HG02798 (cell line): ENCODE data around the gene ANKH.
A peak's percentile ranks its signal among the peaks of the same experiment; 100 is the strongest.

Source experiments
- ATAC-seq: cut with Tn5 transposase; IDR thresholded peaks from one replicate; pipeline ENCODE4 v1.9.1; 2021; ENCODE audit warnings: mild to moderate bottlenecking; ENCODE audit not compliant: unreplicated experiment, poor library complexity

Gene ANKH

DNA sequence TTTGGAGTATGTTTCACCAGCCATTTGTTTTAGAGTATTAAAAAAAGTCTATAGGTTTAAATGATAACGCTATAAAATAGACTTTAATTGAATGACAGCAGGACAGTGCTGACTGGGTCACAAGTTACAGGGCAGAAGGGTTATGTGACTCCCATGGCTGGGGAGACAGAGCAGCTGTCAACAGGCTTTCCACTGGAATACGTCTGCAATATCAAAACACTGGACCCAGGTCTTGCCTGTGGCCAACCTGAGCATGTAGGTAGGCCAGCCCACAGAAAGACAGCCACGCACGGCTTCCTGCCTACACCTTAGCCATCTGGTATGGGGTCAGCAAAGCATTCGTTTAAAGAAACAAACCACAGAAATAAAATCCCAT is 126.4 kb downstream of the ANKH start:
- no peak for ATAC-seq

DNA sequence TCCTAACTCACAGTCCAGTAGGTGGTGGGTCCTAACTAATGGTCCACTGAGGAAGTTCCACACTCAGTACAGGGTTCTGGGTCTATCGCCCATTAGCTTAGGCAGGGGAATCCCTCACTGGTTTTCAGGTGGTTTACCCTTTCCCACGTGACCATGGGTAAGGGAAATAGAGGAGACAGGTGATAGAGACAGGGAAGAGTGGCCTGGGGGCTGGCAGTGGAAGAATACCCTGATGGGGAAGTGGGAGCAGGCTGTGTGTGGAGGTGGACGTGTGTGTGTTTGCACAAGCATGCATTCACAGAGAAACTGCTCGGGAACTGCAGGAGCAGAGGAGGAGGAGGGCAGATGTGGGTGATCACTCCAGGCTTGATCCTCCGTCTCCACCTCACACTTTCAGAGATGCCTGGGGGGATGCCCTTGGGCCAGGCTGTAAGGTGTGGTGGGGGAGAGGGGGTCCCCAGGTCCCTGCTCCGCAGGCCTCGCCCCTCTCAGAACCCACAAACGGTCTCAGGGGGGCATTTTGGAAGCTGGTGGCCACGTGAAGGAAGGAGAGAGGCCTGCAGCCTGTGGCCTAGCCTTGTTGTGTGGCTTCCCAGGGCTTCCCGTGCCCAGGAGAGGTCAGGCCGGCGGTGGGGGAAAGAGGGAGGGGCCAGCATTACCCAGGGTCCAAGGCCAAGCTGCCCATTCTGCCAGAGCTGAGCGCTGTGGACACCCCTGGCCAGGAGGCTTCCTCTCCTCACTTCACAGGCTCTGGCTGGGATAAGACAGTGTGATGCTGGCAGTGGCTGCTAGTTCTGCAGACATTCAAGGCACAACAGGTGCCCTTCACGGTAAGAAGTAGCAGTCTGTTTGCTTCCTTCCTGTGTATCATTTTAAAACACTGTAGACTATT is 127.0 kb downstream of the ANKH start:
- no peak for ATAC-seq

DNA sequence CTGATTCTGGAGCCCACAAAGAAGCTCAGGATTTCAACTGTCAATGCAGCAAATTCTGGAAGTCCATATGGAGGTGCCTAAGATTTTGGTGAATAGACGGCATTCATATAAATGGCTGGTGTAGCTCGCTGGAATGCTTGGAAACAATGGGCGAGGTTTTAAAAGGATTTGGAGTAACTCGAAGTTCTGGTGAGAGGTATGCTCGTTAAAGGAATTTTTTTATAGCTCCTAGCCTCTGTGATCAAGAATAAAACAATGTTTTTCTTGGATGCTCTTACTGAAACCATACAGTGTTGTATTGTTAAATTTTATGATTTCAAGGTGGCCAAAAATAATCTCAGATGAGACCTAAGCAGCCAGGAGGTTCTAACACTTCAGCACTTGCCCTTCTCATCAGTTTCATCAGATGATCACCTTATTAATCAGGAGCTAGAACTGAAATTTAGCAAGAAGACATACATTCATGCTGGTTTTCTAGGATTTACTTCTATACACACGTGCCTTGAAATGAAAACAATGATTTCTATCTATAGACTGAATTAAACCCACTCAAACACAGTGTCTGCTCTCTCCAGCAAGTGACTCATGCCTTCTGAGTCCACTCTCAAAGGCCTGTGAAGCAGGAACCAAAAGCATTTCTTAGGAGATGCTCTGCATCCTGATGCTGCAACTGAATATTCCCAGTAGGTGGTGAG is 127.8 kb downstream of the ANKH start:
- ATAC-seq, result no peak

DNA sequence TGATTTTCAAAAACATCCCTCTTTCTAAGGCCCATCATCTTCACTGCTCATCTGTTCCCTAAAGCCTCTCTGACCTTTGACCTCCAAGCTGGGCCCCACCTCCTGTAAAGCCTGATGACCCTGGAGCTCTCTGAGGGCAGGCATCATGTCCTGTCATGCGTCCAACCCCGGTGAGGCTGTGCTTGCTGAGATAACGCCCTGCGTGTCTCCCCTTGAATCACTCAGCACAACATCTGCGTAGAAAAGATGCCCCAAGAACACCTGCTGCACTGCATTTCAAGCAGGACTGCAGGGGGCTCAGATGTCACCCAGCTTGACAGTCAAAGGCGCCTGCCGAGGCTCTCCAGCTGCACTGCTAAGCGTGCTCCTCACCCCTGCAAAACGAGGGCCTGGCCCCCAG is 129.1 kb downstream of the ANKH start:
- no peak for ATAC-seq

DNA sequence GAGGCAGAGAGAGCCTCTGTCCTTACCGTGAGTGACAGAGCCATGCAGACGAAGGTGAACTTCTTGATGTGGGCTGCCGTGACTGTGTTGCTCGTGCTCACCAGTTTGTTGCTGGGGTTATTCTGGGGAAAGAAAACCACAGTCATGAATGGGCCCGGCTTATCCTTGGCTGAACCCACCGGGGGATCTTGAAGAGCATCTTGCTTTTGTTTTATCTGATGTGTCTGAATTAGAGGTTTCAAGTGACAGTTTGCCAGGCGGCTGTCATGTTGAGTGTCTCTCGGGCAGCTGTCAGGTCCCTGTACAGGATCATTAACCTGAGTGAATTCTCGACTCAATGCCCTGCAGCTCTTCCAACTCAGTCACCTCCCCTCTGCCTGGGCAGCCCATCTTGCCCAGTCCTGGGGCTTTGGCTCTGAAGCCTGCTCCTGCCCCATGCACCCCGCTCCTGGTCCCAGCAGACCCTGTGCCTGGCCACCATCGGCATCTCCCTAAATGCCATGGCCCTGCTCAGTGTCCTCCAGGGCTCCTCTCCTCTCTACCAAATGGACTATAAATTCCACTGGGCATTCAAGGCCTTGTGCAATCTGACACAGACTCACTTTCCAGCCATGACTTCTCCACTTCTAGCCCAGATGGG is 129.7 kb downstream of the ANKH start:
- no peak for ATAC-seq

DNA sequence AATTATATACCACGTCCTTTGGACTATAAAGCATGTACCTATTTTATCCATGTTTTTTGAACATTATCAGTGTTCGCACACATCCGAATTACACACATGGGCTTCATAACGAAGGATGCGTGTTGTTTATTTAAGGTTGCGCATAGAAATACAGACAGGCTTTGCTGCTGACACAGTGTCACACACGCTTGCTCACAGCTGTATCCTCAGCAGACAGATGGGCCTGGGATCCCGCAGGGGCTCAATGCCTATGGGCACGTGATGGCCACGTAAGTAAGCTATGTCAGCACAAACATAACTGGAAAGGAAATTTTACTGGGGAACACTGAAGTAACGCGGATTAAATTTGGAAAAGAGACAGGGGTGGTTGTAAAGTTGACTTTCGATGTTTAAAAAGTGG is 130.4 kb downstream of the ANKH start:
- no peak for ATAC-seq

DNA sequence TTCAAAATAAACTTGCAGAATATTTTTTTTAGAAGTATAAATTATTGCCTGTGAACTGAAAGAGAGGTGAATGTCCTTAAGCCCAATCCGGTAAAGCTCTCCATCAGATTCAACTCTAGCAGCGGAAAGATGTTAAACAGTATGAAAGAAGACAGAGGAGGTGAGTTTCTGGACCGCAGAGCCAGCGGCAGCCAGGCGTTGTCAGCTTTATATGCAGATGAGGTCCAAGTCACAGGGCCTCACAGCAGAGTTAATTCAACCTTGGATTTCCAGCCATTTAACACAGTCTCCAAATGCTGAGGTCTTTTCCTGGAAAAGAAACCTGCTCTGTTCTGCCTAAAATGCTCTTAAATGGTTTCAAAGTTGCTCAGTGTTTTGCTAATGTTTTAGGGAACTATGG is 131.6 kb downstream of the ANKH start:
- no peak for ATAC-seq

DNA sequence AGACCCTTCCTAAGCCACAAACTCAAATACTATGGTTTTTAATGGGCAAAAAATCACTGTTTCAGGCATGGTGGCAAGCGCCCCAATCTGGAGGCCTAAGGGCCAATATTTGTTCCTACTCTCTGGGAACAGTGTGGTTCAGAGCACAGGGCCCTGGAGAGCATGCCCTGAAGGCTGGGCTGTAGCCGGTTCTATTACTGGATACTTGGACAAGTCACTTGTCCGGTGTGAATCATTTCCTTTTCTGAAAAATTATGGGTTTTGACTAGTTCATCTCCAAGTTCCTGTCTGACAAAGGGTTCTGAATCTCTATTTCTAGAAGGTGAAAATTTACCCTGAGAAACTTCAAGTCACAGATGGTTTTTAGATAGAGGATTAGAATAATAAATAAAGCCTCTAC is 132.0 kb downstream of the ANKH start:
- no peak for ATAC-seq

DNA sequence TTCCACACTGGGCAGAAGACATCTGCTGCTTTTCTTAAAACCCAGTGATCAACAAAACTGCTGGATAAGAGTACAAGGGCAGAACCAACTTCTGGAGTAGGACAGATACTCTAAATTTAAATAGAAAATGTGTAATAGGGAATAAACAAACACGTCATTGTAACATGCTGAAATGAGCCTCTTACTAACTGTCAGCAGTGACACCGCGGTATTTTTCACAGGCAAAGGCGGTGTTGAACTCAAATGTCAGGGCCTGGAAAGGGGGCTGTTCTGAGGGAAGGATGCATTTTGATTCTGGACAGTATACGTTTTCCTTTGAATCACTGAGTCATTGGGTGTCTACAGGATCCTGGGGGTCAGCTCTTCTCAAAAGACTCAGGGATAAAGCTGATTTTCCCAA is 133.5 kb downstream of the ANKH start:
- no peak for ATAC-seq

DNA sequence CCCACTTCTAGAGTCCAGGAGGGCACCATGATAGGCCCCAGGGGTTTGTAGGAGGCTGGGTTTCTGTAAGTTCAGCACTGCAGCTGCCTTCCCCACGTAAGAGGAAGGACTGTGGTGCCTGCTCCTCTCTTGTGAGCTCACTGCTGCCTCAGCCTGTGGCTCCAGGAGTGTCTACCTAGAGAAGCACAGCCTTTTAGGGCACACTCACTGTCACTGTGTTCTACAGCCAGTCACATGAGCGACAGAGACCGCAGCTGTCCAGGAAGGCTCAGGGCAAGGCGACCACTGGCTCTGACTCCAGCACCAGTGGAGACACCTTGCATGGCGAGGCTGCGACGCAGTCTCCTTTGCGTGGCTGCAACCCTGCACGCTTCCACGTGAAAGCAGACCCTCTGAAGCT is 134.3 kb downstream of the ANKH start:
- no peak for ATAC-seq

DNA sequence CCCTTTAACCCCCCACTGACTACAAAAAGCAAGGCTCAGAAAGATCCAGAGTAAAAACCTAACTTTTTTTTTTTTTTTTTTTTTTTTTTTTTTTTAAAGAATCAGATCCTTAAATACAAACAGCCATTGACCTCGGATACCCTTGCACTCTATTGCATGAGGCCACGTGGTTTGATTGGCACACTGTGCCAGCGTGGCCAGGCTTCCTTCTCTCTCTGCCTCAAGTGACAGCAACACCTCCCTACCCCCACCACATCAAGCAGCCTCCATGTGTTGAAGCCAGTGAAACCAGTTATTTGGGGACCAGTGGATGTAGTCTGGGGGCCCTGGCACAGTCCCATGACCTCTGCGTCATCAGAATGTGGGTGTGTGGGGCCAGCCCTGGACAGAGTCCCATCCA is 135.6 kb downstream of the ANKH start:
- ATAC-seq, result no peak

DNA sequence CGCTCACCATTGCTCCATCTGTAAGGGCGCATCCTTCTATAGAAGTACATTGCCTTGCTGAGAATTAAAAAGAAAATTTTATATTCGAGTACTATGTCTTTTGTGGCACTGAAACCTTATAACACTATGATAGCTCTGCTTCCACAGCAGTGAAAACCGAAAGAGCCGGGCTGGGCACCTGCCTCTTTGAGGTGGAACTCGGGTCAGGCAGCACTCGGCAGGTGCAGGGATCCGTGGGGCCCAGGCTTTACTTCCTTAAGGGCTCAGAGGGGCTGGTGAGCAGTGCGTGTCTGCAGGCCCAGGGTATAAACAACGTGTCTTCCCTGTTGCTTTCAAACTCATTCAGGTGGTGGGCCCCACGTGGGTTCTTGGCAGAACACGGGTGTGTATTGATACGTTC is 137.2 kb downstream of the ANKH start:
- no peak for ATAC-seq

DNA sequence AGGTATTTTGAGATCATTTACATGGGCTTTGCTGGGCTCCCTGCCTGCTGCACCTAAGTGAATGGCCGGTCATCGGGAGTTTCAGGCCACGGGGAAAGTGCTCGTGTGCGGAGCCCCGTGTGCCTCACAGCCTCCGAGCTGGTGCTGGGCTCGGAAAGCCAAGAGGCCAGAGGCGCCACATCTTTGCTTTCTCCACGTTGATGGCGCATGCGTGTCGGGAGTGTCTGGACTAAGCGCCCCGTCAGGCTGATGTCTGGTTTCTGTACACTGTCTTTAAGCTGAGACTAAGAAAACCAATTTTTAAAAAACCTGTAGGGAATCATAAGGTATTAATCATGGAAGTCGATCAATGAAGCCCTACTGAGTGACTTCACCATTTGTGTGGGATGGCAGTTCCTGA is 137.9 kb downstream of the ANKH start:
- no peak for ATAC-seq

DNA sequence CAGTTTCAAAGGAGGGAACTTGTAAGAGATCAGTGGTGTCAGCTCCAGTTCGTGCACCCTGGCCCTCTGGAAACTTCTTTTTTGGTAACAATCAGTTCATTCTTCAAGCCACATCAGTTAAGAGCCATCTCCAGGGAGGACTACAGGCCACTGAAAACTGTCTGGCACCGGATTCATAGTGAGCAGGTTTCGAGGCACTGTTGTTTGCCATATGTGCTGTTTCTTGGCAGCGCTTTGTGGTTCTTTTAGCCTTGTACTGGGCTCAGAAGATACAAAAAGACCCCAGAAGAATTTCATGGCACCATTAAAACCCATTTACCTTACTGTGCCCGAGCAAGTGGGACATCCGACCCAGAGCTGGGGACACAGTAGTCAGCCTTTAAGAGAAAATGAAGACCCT is 138.6 kb downstream of the ANKH start:
- ATAC-seq, result no peak

DNA sequence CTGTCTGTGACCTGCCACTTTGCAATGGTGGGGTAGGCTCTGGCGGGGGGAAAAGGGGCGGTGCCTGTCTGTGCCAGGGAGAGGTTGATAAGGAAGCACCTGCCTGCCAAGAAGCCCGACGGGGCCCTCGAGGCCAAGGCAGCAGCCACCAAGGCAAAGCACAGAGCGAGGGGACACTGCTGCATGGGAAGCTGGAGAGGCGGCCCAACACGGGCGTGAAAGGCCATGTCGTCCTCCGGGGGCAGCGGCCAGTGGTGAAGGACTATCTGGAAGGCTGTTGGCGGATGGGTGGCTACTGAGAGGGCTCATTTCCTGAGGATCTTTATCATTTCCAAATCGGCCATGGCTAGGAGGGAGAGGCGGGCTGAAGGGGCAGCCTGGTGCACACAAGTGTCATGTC is 140.7 kb downstream of the ANKH start:
- ATAC-seq, result no peak

DNA sequence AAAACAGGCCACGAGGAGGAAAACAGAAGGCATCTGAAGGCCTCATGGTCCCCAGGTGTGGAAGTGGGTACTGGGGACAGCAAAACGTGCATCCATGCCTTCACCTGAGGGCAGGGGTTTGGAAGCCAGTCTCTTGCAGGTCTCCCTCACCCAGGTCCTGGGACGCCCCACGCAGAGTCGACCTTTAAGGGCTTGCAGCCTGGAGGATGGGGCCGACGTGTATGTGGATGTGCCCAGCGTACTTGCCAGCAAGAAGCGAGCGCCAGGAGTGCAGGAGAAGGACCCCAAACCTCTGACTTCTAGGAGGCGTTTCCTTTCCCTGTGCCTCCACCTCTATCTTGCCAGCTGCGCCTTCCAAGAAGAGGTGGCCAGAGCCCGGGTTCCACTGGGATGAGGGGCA is 141.1 kb downstream of the ANKH start:
- no peak for ATAC-seq

DNA sequence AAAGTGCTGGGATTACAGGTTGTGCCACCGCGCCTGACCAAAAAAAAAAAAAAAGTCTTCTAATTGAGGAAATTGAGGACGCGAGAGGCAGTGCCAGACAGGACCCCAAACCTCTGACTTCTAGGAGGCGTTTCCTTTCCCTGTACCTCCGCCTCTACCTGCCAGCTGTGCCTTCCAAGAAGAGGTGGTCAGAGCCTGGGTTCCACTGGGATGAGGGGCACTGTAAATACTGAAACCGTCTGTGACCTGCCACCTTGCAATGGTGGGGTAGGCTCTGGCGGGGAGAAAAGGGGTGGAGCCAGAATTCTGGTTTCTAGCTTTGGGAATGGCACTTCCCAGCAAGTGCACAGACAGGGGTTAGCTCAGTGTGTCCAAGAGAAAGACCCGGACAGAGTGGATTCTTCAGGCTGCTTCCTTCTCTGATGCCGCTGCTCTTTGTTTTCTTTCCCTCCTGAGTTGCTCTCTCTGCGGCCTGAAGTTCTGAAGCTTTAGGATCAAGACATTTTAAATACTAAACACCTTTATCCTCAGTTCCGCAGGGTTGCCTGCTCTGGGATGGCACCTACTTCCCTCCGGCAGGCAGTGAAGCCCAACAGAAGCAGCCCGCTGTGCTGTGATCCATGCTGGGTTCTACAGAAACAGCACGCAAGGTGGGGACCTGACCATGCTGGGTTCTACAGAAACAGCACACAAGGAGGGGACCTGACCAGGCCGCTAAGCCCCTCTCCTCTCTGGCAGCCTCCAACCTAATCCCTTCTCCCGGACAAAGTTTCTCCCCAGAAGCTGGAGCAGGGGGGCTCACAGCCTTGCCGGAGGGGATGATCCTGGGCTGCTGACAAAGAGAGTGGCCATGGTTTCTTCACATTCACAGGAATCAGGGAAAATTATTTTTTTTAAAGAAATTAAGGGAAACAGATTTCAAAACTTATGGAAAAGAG is 141.9 kb downstream of the ANKH start:
- no peak for ATAC-seq

DNA sequence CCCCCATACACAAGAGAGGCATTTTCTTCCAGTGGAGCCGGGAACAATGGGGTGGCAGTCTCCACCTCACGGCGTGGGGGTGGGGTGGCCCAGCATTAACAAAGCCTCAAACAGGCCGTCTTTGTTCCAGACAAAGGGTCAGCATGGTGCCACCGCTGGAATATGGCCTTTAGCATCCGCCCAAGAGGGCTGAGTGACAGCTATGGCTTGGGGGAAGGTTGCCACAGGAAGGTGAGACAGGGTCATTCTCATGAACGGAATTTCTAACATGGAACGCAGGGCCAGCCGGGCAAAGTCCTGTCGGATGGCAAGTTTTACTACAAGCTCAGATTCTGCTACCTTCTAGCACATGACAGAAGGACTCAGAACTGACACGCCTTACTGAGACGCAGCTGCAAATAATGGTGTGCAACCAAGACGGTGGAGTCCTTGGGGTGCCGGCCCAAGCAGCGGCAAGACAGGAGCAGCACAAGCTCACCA is 143.1 kb downstream of the ANKH start:
- no peak for ATAC-seq

DNA sequence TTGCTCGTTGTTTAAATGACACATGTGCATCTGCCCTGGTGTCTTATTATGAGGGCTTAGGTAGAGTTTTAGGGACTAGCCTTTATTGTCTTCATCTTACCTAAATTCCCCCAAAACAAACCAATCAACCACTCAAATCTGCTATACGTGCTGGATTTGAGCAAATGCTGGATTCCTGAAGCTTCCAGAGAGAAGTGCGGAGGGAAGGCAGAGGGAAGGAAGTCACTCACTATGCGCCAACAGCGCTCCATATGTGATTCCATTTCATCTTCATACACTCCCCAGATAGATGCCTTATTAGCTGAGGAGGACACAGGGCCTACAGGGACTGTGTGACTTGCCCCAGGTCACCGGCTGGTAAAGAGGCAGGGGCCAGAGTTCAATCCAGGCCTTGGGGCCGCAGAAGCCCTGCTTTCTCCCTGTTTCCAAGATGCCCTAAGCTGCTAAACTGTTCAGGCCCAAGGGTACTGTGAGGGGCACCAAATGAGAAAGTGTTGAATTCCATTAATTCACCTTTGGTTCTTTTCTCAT is 143.6 kb downstream of the ANKH start:
- no peak for ATAC-seq

DNA sequence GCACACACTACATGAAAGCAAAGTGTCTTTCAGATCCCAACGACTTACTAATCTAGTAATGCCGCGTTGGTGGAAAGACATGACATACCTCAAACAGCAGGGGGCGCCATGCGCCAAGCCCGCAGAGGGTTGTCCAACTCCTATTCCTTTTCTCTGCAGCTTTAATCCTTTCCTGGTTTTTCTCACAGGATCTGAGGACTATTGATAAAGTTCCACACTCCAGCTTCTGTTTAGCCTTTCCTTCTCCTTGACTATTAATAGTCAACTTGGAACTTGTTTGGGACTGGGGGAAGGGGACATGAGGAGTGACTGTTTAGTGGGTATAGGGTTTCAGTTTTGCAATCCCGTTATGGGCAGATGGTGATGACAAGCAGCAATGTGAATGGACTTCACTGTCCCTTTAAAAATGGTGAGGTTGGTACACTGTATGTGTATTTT is 144.1 kb downstream of the ANKH start:
- peak; percentile 62 for ATAC-seq
